ENCODE measurements around the gene YTHDF1. TPM values are rescaled to one million over a fixed set of nuclear protein-coding genes. Genes with fewer than 3 reads are reported as not detected.

The YTHDF1 gene
- total and polyA plus RNA-seq, 2 of the 8 experiments (the other 6 are each of a cell fraction or from before 2014, with no cell fraction given) = 32.8 to 66.0 TPM

- H3K79me1 ChIP-seq (ENCODE audit: low read depth, low read length) = no peaks in the 10 kb centered on the region
- H4K91ac ChIP-seq (replicated peaks; ENCODE audit: insufficient read length, low read length) = no peak overlapping the region
- no peak overlapping the region for H3K4ac ChIP-seq (replicated peaks; ENCODE audit: insufficient read length, low read depth, low read length)
- H4K8ac ChIP-seq (ENCODE audit: extremely low read depth, insufficient read depth, low read length) = no peak overlapping the region
- no peak overlapping the region for H3K18ac ChIP-seq (ENCODE audit: extremely low read depth, low read length)
- no peak overlapping the region for H2BK120ac ChIP-seq (replicated peaks; ENCODE audit: low read depth, low read length)
- H4K20me1 ChIP-seq (replicated peaks in 1 of 2; ENCODE audit: control insufficient read depth in 1 of 2, insufficient read depth in 2 of 2, low read length in 2 of 2) = no peaks in the 10 kb centered on the region
- CTCF ChIA-PET (ENCODE audit: partially characterized antibody) = interaction anchor here (0.7 to 1.8 kb wide), 6 partner anchors 10 to 222 kb away, joined by 3 to 5 read pairs (median 4); no protein-coding TSS in a partner anchor
- no peak overlapping the region for H3K23ac ChIP-seq (ENCODE audit: insufficient read length)
- H3K79me2 ChIP-seq (ENCODE audit: control insufficient read depth in 1 of 2, insufficient read depth in 2 of 2, low read length in 2 of 2) = no peaks in the 10 kb centered on the region
- H2BK12ac ChIP-seq (ENCODE audit: low read depth, low read length) = no peak overlapping the region
- no peak overlapping the region for H3K9ac ChIP-seq (replicated peaks in 1 of 4; ENCODE audit: extremely low read depth in 1 of 4, low read depth in 3 of 4, low read length in 3 of 4)
- no peak overlapping the region for H2AK5ac ChIP-seq (ENCODE audit: low read depth, low read length)
- H3K23me2 ChIP-seq (ENCODE audit: low read depth, low read length) = peaks cover 7% of the 10 kb centered on the region; the same call in 1 of the 2 replicates
- H3K56ac ChIP-seq (replicated peaks; ENCODE audit: insufficient read length, low read depth, low read length) = no peak overlapping the region
- no peak overlapping the region for H3K4me3 ChIP-seq (ENCODE audit: extremely low read depth in 1 of 4, insufficient read depth in 2 of 4, low read depth in 3 of 4, low read length in 4 of 4)
- no peak overlapping the region for H2BK20ac ChIP-seq (ENCODE audit: low read length)
- peaks cover 0 to 2% (median 0%) of the 10 kb centered on the region in 4 experiments; a peak in 2 of 7 replicates for H3K27me3 ChIP-seq (replicated peaks in 1 of 4; ENCODE audit: control insufficient read depth in 3 of 4, extremely low read depth in 1 of 4, insufficient read depth in 3 of 4, low read length in 3 of 4)
- DNase-seq (ENCODE audit: low read depth in 1 of 2, low spot score in 2 of 2) = no peak
- no peak for FAIRE-seq
- no peaks in the 10 kb centered on the region for H3K4me1 ChIP-seq (replicated peaks in 1 of 4; ENCODE audit: control insufficient read depth in 3 of 4, insufficient read depth in 4 of 4, low read length in 3 of 4)
- TF ChIP-seq POU5F1 (IDR thresholded peaks at IDR 0.05; ENCODE audit: low read depth, low read length) (no peak), CTBP2 (IDR thresholded peaks at IDR 0.05; ENCODE audit: borderline replicate concordance, insufficient read depth, insufficient read length, low read length) (no peak), NRF1 (IDR thresholded peaks at IDR 0.05; ENCODE audit: low read depth, low read length) (no peak), USF2 (IDR thresholded peaks at IDR 0.05; ENCODE audit: low read length) (no peak), SRF (IDR thresholded peaks at IDR 0.05; ENCODE audit: low read depth, low read length) (no peak), SP4 (IDR thresholded peaks at IDR 0.05; ENCODE audit: low read length) (no peak), RXRA (IDR thresholded peaks at IDR 0.05; ENCODE audit: insufficient read depth, low read depth, low read length) (no peak), JUND (IDR thresholded peaks at IDR 0.05; ENCODE audit: low read length) (no peak), CEBPB (IDR thresholded peaks at IDR 0.05; ENCODE audit: low read depth, low read length) (no peak), HDAC6 (IDR thresholded peaks at IDR 0.05; ENCODE audit: low read depth, low read length) (no peak), KDM1A (IDR thresholded peaks at IDR 0.05; ENCODE audit: borderline replicate concordance, low read length) (no peak), SUZ12 (IDR thresholded peaks at IDR 0.05; ENCODE audit: low read length) (no peak), YY1 (IDR thresholded peaks at IDR 0.05; ENCODE audit: low read depth, low read length) (no peak)
- 88% methylated on average over 12 of the region's 12 CpGs; no CpG with 5 or more reads in 1 of the 2 experiments for WGBS, 2 experiments (ENCODE audit: extremely low coverage in 1 of 2, insufficient coverage in 1 of 2, insufficient read length in 1 of 2, insufficient replicate concordance in 2 of 2, low coverage in 1 of 2, low lambda C conversion rate in 2 of 2, missing lambda C conversion rate in 1 of 2)
- H2AFZ ChIP-seq (ENCODE audit: low read length) = no peak overlapping the region
- H3K27ac ChIP-seq (ENCODE audit: low read depth, low read length) = no peak overlapping the region
- POLR2A ChIA-PET (ENCODE audit: partially characterized antibody) = no interaction called here
- H3K14ac ChIP-seq (ENCODE audit: insufficient read length) = no peak overlapping the region
- no peak overlapping the region for H4K5ac ChIP-seq (ENCODE audit: insufficient read length, low read depth, low read length)
- no peaks in the 10 kb centered on the region for H3K9me3 ChIP-seq (ENCODE audit: insufficient read depth in 2 of 2, low read depth in 1 of 2, low read length in 1 of 2)
- no peak overlapping the region for H2BK15ac ChIP-seq (ENCODE audit: low read length)
- H3K36me3 ChIP-seq (ENCODE audit: control insufficient read depth in 2 of 4, insufficient read depth in 4 of 4, low read length in 3 of 4) = no peaks in the 10 kb centered on the region
- H2BK5ac ChIP-seq (ENCODE audit: low read depth, low read length) = no peak overlapping the region
- H3K4me2 ChIP-seq (ENCODE audit: insufficient read depth in 1 of 2, low read depth in 2 of 2, low read length in 2 of 2) = no peak overlapping the region
Observed at GRCh38 chr20:63156221-63156671, 59.7 kb downstream of the YTHDF1 start.

Data from H1 (cell line).